ENCODE data around the gene TNKS2. TPM values are rescaled to one million over a fixed set of nuclear protein-coding genes. Genes with fewer than 3 reads are reported as not detected.
"Not testable (repeated sequence)": the region's sequence is repeated elsewhere in the genome, so short reads cannot be mapped to it uniquely, and the experiment has no call there.

The TNKS2 gene
- 10 to 100 TPM; 48.5 to 52.3 TPM for total RNA-seq

GRCh38 chr10:91797874-91798648 is at the start of gene TNKS2:
Gene TNKS2 (plus strand): TSS chr10:91798426. CDS start chr10:91798691, 265 bp downstream.
- H3K4me1 Mint-ChIP-seq (ENCODE audit: low read depth) = peaks cover 59% of the 10 kb centered on the region
- ATAC-seq (replicated peaks in 1 of 2) = peak; percentile 77

GRCh38 chr10:91749592-91749991 is 48.6 kb upstream of the TNKS2 start:
- ATAC-seq (replicated peaks in 1 of 2); H3K4me3 Mint-ChIP-seq; H3K4me1 Mint-ChIP-seq (ENCODE audit: low read depth); H3K36me3 Mint-ChIP-seq (ENCODE audit: insufficient read depth in 2 of 2); H3K27ac Mint-ChIP-seq; DNase-seq; H3K9me3 Mint-ChIP-seq: not testable (repeated sequence)
- peaks cover 13% of the 10 kb centered on the region for H3K27me3 Mint-ChIP-seq (ENCODE audit: low read depth)

More at GRCh38 chr10:91797874-91798648, at the start of gene TNKS2:
- peak within 1 kb of the TSS; percentile 97 for H3K27ac Mint-ChIP-seq
- no peaks in the 10 kb centered on the region for H3K9me3 Mint-ChIP-seq
- peak; percentile 95 to 97 for DNase-seq
- H3K4me3 Mint-ChIP-seq = peak within 1 kb of the TSS; percentile 91 to 98
- peaks cover 13 to 29% of the 10 kb centered on the region in 2 donors for H3K36me3 Mint-ChIP-seq (ENCODE audit: insufficient read depth in 2 of 2)
- no peaks in the 10 kb centered on the region for H3K27me3 Mint-ChIP-seq (ENCODE audit: low read depth)

GRCh38 chr10:91756286-91756685 is 41.9 kb upstream of the TNKS2 start:
- Mint-ChIP-seq H3K9me3 (no peaks in the 10 kb centered on the region), H3K4me1 (ENCODE audit: low read depth) (no peaks in the 10 kb centered on the region), H3K36me3 (ENCODE audit: insufficient read depth in 2 of 2) (no peaks in the 10 kb centered on the region), H3K4me3 (no peak overlapping the region), H3K27me3 (ENCODE audit: low read depth) (peaks cover 23% of the 10 kb centered on the region), H3K27ac (no peak overlapping the region)
- DNase-seq (no peak), ATAC-seq (replicated peaks in 1 of 2) (no peak)

- Mint-ChIP-seq H3K9me3 (no peaks in the 10 kb centered on the region), H3K36me3 (ENCODE audit: insufficient read depth in 2 of 2) (no peaks in the 10 kb centered on the region), H3K4me3 (no peak overlapping the region), H3K27me3 (ENCODE audit: low read depth) (peaks cover 38% of the 10 kb centered on the region), H3K4me1 (ENCODE audit: low read depth) (no peaks in the 10 kb centered on the region), H3K27ac (no peak overlapping the region)
- DNase-seq (no peak), ATAC-seq (replicated peaks in 1 of 2) (peak; percentile 65 to 67)
These were observed 39.7 kb upstream of the TNKS2 start for GRCh38 chr10:91758303-91759146.

DNA sequence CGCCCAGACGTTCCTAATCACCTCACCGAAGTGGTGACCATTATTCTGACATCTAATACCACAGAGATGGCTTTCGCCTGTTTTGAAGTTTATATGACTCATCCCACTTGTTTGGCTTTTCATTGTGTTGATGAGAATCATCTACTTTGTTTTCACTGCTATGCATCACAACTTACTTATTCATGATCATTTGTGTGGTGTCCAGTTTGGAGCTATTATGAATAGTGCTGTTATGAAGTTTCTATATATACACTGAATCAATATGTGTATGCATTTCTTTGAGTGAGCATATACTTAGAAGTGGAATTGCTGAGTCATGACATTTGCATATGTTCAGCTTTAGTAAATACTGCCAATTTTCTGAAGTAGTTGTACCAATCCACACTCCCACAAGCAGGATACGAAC is 38.6 kb upstream of the TNKS2 start:
- DNase-seq (no peak), ATAC-seq (replicated peaks in 1 of 2) (peak; percentile 50 to 88)
- Mint-ChIP-seq H3K27me3 (ENCODE audit: low read depth) (peaks cover 41% of the 10 kb centered on the region), H3K27ac (no peak overlapping the region), H3K36me3 (ENCODE audit: insufficient read depth in 2 of 2) (no peaks in the 10 kb centered on the region), H3K9me3 (no peaks in the 10 kb centered on the region), H3K4me1 (ENCODE audit: low read depth) (no peaks in the 10 kb centered on the region), H3K4me3 (no peak overlapping the region)

GRCh38 chr10:91761721-91762120 is 36.5 kb upstream of the TNKS2 start:
- H3K9me3 Mint-ChIP-seq = no peaks in the 10 kb centered on the region
- H3K27ac Mint-ChIP-seq = no peak overlapping the region
- DNase-seq = no peak
- H3K27me3 Mint-ChIP-seq (ENCODE audit: low read depth) = peaks cover 35% of the 10 kb centered on the region
- H3K36me3 Mint-ChIP-seq (ENCODE audit: insufficient read depth in 2 of 2) = no peaks in the 10 kb centered on the region
- H3K4me3 Mint-ChIP-seq = no peak overlapping the region
- no peaks in the 10 kb centered on the region for H3K4me1 Mint-ChIP-seq (ENCODE audit: low read depth)
- ATAC-seq (replicated peaks in 1 of 2) = no peak

DNA sequence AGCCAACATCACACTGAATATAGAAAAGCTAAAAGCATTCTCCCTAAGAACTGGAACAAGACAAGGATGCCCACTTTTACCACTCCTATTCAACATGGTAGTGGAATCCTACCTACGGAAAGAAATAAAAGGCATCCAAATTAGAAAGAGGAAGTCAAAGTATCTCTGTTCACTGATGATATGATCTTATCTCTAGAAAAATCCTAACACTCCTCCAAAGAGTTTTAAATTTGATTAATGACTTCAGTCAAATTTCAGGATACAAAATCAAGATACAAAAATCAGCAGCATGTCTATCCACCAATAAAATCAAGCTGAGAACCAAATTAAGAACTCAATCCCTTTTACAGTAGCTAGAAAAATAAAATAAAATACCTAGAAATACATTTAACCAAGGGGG is 35.3 kb upstream of the TNKS2 start:
- no peaks in the 10 kb centered on the region for H3K4me1 Mint-ChIP-seq (ENCODE audit: low read depth)
- no peak for ATAC-seq (replicated peaks in 1 of 2)
- peaks cover 26% of the 10 kb centered on the region for H3K27me3 Mint-ChIP-seq (ENCODE audit: low read depth)
- H3K27ac Mint-ChIP-seq = no peak overlapping the region
- H3K9me3 Mint-ChIP-seq = no peaks in the 10 kb centered on the region
- H3K36me3 Mint-ChIP-seq (ENCODE audit: insufficient read depth in 2 of 2) = no peaks in the 10 kb centered on the region
- H3K4me3 Mint-ChIP-seq = no peak overlapping the region
- DNase-seq = no peak

DNA sequence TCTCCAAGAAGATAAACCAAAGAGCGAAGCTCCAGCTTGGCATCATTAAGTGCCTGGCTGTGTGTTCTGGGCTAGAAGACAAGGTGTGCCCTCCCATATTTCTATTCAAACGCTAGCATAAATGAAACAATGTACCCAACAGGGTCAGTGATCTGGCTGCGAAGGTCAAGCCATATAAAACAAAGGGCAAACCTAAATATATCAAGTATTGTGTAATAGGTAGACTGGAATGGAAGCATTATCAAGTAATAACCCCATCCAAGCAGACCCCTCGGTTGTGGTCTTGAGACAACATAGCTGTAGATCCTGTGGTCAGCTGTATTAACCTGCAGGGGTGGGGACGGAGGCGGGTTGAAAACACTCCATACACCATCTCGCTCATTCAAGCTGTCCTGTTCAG is 31.6 kb upstream of the TNKS2 start:
- Mint-ChIP-seq H3K4me1 (ENCODE audit: low read depth) (no peaks in the 10 kb centered on the region), H3K9me3 (no peaks in the 10 kb centered on the region), H3K4me3 (no peak overlapping the region), H3K36me3 (ENCODE audit: insufficient read depth in 2 of 2) (no peaks in the 10 kb centered on the region), H3K27me3 (ENCODE audit: low read depth) (peaks cover 13% of the 10 kb centered on the region), H3K27ac (no peak overlapping the region)
- ATAC-seq (replicated peaks in 1 of 2) = no peak
- no peak for DNase-seq

- Mint-ChIP-seq H3K9me3 (no peaks in the 10 kb centered on the region), H3K27me3 (ENCODE audit: low read depth) (peaks cover 7% of the 10 kb centered on the region), H3K4me1 (ENCODE audit: low read depth) (no peaks in the 10 kb centered on the region), H3K4me3 (no peak overlapping the region), H3K36me3 (ENCODE audit: insufficient read depth in 2 of 2) (no peaks in the 10 kb centered on the region), H3K27ac (no peak overlapping the region)
- ATAC-seq (replicated peaks in 1 of 2) = no peak
- no peak for DNase-seq
These were observed 30.1 kb upstream of the TNKS2 start for GRCh38 chr10:91768123-91768522.

DNA sequence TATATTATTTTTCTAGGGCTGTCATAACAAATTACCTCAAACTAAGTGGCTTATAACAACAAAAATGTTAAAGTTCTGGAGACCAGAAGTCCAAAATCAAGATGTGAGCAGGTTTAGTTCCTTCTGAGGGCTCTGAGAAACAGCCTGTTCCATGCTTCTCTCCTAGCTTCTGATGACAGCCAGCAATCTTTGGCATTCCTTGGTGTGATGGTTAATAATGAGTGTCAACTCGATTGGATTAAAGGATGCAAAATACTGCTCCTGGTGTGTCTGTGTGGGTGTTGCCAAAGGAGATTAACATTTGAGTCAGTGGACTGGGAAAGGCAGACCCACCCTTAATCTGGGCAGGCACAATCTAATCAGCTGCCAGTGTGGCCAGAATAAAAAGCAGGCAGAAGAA is 26.3 kb upstream of the TNKS2 start:
- no peak for ATAC-seq (replicated peaks in 1 of 2)
- H3K9me3 Mint-ChIP-seq = no peaks in the 10 kb centered on the region
- no peaks in the 10 kb centered on the region for H3K27me3 Mint-ChIP-seq (ENCODE audit: low read depth)
- no peak overlapping the region for H3K4me3 Mint-ChIP-seq
- no peaks in the 10 kb centered on the region for H3K4me1 Mint-ChIP-seq (ENCODE audit: low read depth)
- H3K27ac Mint-ChIP-seq = no peak overlapping the region
- H3K36me3 Mint-ChIP-seq (ENCODE audit: insufficient read depth in 2 of 2) = no peaks in the 10 kb centered on the region
- no peak for DNase-seq

- Mint-ChIP-seq H3K27me3 (ENCODE audit: low read depth) (no peaks in the 10 kb centered on the region), H3K9me3 (no peaks in the 10 kb centered on the region), H3K36me3 (ENCODE audit: insufficient read depth in 2 of 2) (no peaks in the 10 kb centered on the region), H3K4me3 (no peak overlapping the region), H3K4me1 (ENCODE audit: low read depth) (no peaks in the 10 kb centered on the region), H3K27ac (no peak overlapping the region)
- DNase-seq (no peak), ATAC-seq (replicated peaks in 1 of 2) (no peak)
These were observed 25.8 kb upstream of the TNKS2 start for GRCh38 chr10:91772461-91772860.

GRCh38 chr10:91772869-91773268 is 25.4 kb upstream of the TNKS2 start:
- no peak for DNase-seq
- no peaks in the 10 kb centered on the region for H3K4me1 Mint-ChIP-seq (ENCODE audit: low read depth)
- no peak for ATAC-seq (replicated peaks in 1 of 2)
- no peak overlapping the region for H3K27ac Mint-ChIP-seq
- no peak overlapping the region for H3K4me3 Mint-ChIP-seq
- no peaks in the 10 kb centered on the region for H3K36me3 Mint-ChIP-seq (ENCODE audit: insufficient read depth in 2 of 2)
- no peaks in the 10 kb centered on the region for H3K27me3 Mint-ChIP-seq (ENCODE audit: low read depth)
- H3K9me3 Mint-ChIP-seq = no peaks in the 10 kb centered on the region

GRCh38 chr10:91774571-91774970 is 23.7 kb upstream of the TNKS2 start:
- no peak overlapping the region for H3K4me3 Mint-ChIP-seq
- H3K27ac Mint-ChIP-seq = no peak overlapping the region
- no peaks in the 10 kb centered on the region for H3K9me3 Mint-ChIP-seq
- H3K27me3 Mint-ChIP-seq (ENCODE audit: low read depth) = no peaks in the 10 kb centered on the region
- no peaks in the 10 kb centered on the region for H3K36me3 Mint-ChIP-seq (ENCODE audit: insufficient read depth in 2 of 2)
- DNase-seq (no peak), ATAC-seq (replicated peaks in 1 of 2) (no peak)
- H3K4me1 Mint-ChIP-seq (ENCODE audit: low read depth) = no peaks in the 10 kb centered on the region

All from activated T-cell treated with anti-CD3 and anti-CD28 coated beads, Interleukin-2, amount 50 U/mL, for 72 hours (primary cell).